ENCODE data around the gene CNTFR.
A peak's percentile ranks its signal among the peaks of the same experiment; 100 is the strongest.

The CNTFR gene

DNA sequence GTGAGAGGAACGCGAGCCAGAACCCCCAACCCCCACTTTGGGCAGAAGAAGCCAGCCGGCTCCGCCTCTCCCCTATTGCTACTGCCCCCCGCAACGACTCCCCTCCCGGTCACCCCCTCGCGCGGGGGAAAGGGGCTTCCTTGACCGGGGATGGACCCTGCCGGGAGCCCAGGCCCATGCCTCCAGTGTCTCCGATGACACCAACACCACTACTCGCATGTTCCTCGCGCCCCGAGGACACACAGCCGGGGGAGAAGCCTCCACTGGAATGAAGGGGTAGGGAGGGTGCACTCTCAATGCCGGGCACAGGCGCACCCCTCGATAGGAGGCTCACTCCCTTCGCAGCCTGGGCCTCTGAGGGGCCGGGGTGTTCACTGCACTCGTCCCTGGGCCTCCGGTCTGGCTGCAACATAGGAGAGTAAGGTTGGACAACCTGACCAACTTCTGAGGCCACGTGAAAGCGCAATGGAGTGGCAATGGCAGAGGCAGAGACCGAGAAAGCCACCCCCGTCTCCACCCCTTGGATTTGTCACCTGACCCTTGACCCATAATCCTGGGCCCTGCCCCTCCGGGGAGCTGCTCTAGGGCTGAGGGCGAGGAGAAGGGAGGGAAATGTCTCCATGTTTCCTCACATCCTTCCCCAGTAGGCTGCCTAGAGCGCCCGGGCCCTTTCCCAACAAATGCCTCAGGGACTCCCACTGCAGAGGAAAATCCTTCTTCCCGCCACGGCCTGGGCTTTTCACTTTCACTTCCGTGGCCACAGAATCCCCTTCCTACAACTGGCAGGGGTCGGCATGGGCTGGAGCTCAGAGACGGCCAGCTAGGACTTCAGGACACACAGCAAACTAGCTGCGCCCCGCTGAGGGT lies 1.1 kb upstream of the CNTFR start:
- peak; percentile 50 for DNase-seq (ENCODE audit: low spot score)

DNA sequence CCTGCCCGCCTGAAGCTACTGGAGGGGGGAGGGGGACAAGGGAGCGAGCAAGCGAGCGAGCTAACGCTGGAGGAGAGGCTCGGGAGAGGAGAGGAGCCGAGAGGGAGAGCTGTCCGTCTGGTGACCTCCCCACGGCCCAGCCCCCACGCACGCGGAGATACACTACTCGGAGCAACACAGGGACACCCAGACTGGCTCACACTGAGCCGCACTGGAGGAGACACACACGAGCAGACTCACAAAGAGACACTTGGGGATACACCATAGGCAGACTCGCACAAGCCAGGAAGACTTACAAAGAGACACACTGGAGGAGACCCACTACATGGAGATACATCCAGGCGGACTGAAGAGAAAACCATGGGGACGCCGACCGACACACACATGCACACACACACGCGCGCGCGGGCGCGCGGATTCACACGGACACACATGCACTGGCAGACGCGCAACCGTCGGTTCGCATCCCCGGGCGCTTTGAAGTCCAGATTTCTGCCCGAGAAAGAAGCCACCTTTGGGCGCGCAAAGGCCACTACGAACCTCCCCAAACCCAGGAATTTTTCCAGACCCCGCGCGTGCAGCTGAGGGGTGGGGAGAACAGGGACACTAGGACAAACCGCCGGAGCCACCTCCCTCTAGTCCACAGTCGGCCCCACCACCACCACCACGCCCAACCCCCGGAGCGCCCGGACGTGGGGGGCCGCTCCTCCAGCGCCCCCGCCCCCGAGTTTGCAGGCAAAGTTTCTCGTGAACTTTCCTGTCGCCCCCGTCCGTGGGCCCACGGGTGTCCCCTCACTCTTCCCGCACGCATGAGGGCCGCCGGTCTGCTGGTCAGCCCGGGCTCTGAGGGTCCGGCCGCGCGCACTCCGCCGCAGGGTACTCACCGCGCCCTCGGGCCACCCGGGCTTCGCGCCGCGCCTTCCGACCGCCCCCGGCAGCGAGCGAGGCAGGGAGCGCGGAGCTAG lies 571 bp downstream of the CNTFR start:
- no peak for DNase-seq (ENCODE audit: low spot score)

DNA sequence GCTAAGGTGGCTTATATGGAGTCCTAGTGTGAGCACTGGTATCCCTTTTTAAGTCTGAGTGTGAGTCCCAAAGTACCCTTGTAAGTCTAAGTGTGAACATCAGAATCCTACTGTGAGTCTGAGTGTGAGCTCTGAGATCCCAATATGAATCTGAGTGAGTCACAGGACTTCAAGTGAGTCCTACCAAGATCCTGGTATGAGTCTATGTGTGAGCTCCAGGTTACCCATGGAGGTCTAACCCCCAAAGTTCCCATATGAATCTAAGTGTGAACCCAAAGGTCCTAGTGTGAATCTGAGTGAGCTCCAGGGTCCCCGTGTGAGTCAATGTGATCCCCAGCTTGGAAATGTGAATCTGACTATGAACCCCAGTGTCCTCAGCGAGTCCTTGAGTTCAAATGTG lies 2.3 kb downstream of the CNTFR start:
- no peak for DNase-seq (ENCODE audit: low spot score)

DNA sequence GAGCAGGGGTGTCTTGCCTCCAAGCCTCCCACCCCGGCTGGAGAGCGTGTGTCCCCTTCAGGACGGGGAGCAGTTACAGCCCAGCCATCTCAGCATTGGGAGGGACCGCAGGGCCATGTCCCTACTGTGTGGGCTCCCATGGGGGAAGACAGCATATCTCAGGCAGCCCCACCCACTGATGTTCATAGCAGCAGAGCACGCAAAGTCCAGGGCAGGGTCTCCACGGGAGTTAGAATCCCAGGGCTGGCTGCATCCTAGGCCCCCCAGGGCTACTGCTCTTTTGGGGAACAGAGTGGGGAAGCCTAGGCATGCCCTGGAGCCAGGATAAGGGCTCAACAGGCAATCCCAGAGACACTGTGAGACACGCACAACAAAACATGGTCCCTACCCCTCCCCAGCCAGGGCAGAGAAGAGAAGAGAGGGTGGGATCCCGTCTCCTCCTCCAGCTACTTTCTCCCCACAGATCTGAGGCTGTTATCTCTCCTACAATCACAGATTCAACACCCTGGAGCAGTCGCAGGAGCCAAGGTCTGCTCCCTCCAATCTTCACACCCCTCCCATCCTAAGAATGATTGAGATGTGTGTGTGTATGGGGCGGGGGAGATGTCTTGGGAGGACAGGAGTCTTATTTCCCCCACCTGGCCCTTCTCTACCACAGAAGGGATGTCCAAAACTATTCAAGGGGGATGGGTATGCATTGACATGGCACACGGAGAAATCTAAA lies 3.4 kb downstream of the CNTFR start:
- no peak for DNase-seq (ENCODE audit: low spot score)

DNA sequence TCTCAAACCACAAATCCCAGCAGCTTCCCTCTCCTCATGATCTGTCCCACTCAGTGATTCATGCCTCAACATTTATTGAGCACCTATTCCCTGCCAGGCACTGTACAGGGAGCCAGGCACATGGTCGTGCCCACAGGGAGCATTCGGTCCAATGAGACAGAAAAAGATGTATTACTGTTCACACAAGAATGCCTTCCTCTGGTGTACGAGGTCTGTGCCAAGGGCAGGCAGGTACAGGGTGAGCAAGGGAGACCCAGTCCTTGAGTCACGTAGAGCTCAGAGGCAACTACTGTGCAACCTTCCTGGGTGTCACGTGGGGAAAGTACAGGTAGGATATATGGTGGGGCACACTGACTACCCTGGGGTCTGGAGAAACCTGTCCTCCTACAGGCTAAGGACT lies 4.6 kb downstream of the CNTFR start:
- DNase-seq (ENCODE audit: low spot score) = no peak

DNA sequence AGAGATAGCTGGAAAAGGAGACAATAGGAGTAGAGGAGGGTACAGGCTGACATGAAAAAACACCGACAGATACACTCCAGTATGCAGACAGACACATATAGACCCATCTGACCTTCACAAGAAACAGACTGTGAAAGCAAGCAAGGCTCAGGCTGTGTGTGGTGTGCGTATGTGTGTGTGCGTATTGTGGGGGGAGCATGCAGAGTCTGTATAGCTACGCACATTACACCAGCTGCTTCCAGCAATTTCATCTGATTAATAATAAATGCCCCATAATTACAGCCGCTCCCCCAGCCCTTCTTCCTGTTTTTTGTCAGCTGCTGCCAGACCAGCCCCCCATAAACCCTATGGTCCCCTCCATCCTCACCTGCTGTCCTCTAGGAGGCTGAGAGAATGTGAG lies 6.7 kb downstream of the CNTFR start:
- DNase-seq (ENCODE audit: low spot score) = no peak

DNA sequence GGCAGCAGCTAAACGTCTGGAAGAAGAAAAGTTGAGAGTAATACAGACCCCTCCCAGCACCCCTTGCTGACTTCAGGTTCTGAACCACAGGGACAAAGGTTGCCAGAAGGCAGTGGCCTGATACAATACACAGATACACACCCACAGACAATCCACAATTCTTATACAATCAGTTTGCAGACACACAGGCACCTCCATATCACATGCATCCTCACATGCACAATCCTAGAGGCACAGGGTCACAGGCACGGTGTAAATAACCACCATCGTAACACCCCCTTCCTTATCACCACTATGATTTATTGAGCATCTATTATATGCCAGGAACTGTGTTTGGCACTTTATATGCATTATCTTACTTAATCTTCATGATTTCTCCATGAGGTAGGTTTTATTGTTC lies 8.2 kb downstream of the CNTFR start:
- DNase-seq (ENCODE audit: low spot score) = no peak

DNA sequence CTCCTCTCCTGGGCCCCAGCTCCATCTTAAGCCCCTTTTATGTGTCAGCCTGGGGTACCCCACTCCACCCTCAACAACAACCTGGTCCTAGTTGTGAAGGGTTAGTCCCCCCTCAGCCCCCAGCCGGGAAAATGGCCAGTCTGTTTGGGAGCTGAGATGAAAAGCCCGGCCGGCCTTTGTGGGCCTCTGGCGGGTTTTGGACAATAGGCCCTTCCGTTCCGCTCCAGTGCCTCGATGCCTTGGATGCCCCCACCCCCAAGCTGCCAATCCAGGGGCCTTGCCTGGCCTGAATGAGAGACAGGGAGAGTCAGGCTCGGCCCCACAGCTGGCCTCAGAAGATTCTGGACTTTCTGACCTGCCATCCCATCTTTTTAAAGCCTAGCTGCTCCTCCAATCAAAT lies 9.2 kb downstream of the CNTFR start:
- no peak for DNase-seq (ENCODE audit: low spot score)

DNA sequence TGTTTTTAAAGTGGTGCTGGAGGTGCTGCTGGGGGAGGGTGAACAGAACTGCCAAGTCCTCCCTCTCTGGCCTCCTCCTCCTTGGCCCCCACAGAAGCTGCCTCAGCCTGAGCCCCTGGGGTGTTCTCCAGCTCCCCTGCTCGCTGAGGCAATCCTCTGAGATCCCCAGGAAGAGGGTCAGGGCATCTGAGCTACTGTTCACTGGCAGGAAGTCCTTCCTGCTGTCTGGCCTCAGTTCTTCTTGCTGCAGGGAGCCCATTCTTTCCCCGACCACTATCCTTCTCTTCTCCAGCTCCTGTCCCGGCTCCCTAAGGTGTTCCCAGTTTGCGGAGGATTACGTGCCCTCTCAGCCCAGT lies 9.7 kb downstream of the CNTFR start:
- DNase-seq (ENCODE audit: low spot score) = no peak

DNA sequence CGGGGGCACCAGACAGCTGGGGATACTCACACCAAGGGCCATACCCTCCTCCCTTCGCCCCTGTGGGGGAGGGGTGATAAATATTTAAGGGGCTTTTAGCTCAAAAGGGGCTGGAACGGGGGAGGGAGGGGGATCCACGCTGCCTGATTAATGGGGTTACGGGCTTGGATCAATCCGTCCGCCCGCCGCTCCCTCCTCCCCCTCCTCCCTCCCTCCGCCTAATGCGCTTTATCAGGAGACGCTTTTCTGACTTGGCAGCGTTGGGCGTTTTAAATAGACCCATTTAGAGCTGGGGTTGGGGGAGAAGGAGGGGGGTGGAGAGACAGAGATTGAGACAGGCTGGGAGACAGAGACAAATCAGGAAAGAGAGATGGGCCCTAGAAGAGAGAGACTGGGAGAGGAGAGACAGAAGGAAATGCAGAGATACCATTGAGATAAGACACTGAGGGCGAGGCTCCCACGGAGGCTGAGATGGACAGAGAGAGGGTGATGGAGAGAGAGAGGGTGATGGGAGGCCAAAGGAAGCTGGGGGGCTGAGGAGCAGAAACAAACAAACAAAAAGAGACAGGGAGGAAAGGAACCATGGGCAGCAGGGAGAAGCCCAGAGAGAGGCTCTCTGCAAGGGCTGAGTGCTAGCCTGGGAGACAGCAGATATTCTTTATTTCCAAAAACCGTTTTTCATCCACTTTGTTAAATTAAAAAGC lies 10.3 kb downstream of the CNTFR start:
- DNase-seq (ENCODE audit: low spot score) = no peak

DNA sequence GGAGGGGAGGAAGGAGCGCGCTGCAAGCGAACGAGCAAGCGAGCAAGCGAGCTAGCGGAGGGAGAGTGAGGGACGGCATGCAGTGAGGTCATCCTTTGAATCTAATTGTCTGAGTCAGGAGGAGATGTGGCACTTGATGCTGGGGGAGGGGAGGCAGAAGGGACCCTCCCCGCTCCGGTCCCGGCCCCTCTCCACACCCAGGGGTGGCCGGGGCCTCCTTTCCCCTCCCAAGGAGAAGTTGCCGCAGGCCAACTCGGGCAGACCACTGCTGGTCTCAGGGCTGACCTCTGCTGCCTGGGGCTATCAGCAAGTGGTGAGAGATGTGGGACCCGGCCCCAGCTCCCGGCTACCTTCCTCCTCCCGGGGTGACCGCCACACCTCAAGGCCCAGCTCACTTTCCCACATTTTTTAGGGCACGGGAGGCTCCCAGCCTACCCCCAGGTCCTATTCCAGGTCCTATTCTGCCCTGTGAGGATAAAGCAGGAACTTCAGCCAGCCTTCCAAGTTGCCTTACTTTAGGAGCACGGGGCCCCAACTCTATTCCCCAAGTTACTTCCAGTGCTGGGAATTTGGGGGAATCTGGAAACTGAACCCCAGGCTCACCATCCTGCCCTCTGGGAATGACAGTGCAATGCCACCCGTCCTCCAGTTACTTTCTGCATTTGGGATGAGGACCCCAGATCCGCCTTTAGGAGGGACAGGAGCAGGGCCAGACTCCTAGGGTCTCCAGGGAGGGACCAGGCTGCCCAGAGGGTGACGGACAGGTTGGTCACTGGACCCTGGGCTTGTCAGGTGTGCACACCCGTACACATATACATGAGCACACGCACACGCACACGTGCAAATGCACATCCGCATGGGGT lies 11.1 kb downstream of the CNTFR start:
- peak; percentile 57 for DNase-seq (ENCODE audit: low spot score)

DNA sequence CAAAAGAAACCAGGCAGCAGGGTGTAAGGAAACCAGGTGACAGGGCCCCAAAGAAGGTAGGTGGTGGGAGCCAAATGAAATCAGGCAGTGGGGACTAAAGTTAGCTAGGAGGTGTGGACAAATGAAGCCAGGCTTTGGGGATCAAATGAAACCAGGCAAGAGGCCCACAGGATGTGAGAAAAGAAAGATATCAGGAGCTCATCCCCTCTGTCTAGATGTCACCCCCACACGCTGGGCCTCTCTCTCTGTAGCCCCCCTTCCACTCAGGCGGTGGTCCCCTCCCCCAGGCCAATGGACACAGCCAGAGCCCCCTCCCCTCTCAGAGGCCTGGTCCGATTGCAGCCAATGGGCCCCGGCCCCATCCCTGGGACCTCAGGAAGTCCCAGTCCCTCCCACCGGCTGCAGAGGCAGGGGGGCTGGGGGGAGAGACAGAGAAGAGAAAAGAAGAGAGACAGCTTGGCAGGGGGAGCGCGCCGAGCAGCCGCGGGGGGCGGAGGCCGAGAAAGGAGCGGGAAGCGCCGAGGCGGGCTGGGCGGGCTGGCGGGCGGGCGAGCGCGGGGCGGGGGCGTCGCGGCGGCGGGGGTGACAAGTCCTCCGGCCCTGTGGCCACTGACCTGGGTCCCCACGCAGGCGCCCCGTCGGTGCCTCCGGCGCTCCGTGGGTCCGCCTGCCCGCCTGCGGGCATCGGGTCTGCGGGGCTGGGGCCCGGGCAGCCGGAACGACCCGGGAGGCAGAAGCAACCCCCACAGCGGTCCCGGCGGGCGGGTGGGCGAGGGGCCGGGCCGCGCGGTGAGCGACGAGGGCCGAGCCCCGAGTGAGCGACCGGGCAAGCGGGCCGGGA lies 11.9 kb downstream of the CNTFR start:
- no peak for DNase-seq (ENCODE audit: low spot score)

DNA sequence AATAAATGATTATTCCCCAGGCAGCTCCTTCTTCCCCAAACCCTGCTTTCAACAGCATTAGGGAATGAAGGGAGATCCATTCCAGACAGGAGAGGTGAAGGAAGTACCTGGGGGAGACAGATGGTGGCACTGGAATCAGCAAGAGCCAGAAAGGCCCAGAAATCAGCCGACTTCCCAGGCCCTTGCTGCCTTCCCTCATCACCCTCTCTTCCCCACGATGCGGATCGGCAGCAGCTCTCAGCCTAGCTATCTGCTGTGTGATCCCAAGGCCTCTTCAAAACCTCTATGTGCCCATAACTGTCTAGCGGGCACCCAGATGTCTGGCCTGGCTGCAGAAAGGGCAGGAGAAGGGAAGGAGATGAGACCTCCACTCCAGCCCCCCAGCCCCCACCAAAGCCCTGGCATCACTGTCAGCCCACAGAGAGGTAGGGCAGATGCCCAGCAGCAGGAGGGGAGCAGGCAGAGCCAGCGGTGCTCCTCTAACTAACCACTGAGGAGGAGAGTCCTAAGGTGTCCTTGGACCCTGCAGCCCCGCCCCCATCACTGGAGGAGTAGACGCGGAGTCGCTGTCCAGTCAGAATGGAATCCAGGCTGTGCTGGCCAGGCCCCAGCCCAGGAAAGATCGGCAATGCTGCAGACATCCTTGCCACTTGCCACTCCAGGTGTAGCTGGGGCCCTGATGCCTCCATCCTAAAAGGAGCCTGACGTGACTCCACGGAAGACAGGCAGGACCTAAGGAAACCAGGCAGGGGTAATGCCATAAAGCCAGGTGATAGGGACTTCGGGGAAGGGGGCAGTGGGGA lies 12.7 kb downstream of the CNTFR start:
- no peak for DNase-seq (ENCODE audit: low spot score)

DNA sequence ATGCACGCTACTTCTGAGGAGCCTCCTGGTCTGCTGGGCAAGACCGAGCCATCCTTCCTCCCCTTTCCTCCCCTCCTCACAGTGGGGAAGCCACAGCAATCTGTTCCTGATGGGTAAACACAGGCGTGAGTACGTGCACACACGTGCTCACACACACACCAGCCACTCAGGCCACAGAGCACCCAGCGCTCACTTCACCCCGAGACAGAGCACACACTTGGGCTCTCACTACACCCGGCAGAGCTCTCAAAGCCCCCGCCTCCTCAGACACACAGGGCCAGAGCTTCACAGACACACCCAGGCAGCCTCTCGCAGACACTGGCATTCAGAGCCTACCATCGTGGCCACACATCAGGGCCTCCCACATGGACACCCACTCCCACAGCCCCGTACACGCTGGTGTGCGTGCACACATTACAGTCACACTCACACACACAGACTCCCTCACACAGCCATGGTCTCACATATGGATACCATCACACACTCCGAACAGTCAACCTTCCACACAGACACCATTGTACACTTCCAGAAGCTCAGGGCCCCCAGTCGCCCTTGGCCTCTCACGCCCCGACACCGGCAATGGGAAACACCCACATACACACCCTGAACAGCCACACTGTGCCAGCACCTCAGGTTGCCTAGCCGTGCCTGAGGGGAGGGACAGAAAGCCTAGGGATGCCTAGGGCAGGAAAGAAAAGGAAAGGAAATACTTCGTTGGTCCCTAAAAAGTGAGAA lies 13.5 kb downstream of the CNTFR start:
- DNase-seq (ENCODE audit: low spot score) = no peak

DNA sequence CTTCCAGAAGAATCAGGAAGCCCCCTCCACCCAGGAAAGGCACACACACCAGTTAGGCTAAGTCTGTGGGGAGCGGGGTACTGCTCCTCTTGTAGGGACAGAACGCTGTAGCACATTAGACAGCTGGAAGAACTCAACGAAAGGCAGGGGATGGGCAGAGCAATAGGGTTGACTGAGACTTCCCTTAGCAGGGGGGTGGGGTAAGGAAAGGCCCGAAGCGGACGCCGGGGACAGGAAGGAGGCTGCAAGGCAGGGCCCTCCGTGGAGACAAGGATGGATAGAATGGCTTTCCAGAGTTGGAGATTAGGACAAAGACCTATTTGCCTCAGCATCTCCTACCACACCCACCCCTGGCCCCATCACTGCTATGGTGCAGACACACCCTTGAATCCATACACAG lies 14.3 kb downstream of the CNTFR start:
- no peak for DNase-seq (ENCODE audit: low spot score)

DNA sequence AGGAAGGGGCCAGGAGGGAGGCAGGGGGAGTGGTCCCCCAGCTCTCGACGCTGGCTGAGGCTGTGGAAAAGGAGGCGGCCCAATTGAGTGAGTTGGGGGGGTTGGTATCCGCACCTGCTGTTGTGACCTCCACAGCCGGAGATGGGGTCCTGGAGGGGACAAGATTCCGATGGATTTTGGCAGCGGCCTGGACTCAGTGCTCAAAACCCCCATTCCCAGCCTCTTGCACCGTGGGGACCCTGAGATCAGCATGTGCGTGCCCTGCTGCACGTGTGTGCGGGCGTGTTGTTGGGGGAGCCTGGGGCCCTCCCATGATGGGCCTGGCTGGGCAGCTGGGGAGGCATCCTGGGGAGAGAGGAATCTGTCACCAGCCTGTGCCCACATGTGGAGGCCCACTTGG lies 15.0 kb downstream of the CNTFR start:
- no peak for DNase-seq (ENCODE audit: low spot score)

DNA sequence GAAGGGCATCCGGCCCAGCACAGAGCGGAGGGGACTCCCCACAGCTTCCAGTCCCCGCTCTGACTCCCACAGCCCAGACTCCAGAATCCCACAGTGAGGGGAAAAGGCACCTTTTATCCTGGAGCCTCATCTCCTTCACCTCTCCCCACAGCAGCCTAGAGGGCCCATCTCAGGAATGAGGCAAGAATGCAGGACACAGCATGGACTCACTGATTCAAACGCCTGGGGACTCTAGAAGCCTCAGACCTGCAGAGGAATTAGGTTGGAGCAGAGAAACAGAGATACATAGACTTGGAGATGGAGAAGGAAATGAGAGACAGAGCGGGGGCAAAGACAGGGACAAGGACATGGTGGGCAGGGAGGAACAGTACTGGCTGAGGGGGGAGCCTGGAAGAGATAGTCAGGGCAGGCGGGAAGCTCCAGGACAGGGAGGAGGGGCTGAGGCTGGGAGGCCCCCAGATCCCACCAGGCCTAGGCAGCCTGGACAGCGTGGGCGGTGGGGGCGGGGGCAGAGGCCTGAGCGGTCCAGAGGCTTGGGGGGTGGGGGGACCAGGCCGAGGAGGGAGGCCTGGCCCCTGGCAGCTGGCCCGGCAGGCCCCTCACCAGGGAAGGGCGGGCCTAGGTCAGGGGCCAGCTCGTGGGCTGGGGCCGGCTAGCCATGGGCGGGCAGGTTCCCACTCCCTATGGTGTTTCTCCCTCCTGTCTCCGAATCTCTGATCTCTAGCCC lies 15.8 kb downstream of the CNTFR start:
- no peak for DNase-seq (ENCODE audit: low spot score)

DNA sequence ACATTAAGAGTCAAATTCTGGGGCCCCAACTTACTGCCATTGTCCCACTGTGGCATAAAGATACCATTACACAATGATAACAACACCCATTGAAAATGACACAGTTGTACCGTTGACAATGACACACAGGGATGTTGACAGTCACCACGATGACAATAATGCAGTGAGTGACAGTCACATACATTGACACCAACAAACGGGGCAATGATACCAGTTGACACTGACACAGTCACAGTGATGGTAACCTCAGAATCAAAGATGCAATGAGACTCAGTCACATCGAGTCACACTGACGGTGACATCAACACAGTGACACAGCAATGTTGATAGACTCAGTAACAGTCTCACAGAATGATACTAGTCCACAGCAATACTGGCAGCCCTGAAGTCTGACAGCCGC lies 16.9 kb downstream of the CNTFR start:
- no peak for DNase-seq (ENCODE audit: low spot score)

Data from hepatic stellate cell (primary cell).